HG02763 (cell line): ENCODE measurements around the gene C6orf89.
"Not testable (repeated sequence)": the region's sequence is repeated elsewhere in the genome, so short reads cannot be mapped to it uniquely, and the experiment has no call there.

ENCODE experiments used
- ATAC-seq: cut with Tn5 transposase; IDR thresholded peaks from one replicate; pipeline ENCODE4 v1.9.1; 2021; ENCODE audit warnings: mild to moderate bottlenecking, moderate library complexity; ENCODE audit not compliant: unreplicated experiment

The C6orf89 gene

DNA sequence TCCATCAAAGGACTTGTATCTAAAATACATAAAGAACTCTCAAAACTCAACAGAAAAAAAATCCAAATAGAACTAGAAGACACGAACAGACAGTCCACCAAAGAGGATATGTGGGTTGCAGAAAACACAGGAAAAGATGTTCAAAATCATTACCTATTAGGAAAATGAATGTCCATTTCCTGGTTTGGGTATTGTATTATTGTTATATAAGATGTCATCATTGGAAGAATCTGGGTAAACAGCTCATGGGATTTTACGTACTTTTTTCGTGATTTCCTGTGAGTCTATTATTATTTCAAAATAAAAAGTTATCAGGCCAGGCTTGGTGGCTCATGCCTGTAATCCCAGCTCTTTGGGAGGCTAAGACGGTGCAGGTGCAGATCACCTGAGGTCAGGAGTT, 59.5 kb downstream of the C6orf89 start:
- no peak for ATAC-seq

DNA sequence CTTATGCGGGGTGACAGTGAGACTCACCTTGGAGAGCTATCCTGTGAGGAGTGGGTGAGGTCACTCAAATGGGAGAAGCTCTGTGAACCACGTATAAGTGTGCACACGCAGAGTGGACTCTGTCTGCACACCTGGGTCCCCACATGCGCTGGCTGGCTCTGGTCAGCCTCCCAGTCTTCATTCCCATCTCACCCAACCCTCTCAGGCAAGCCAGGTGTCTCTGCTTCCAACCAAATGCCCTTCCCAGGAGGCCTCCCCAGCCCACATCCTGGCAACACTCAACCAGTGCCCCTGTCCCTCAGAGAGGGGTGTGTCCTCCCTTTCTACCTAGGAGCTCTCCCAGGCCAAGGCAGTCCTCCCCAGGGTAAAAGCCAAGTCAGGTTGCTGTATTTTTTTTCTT, 60.8 kb downstream of the C6orf89 start:
- no peak for ATAC-seq

DNA sequence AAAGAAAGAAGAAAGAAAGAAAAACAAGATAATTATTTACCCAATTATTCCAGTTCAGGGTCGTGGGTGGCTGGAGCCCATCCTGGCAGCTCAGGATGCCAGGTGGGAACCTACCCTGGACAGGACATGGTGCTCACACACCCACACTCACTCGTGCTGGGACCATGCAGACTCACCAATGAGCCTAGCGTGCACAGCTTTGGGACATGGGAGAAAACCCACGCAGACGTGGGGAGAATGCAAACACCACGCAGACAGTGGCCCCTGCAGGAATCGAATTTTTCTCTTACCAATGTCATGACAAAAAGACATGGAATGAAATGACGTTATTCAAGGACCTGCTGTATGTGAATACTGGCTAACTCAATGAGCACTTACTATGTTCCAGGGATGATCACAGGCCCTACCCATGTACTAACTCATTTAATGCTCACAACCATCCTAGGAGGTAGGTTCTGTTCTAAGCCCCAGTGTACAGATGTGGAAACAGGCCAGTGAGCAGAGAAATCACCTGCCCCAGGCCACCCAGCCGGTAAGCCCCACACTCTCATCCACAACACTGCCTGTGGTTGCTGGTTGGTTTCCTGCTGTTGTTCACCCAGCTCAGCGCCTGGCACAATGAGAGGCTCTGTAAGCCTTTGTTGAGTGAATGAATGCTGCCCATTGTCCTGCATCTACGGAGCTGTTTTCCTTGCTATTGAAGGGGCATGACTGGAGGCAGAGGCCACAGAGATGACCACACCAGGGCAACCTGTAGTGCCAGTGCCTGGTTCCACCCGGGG, 62.0 kb downstream of the C6orf89 start:
- no peak for ATAC-seq

DNA sequence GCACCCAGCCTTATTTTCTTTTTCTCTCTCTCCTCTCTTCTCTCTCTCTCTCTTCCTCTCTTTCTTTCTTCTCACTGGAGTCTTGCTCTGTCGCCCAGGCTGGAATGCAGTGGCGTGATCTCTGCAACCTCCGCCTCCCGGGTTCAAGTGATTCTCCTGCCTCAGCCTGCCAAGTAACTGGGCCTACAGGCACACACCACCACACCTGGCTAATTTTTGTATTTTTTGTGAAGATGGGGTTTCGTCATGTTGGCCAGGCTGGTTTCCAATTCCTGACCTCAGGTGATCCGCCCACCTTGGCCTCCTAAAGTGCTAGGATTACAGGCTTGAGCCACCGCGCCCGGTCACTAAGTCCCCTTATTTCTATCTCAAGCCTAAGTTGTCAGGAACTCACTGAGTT, 63.3 kb downstream of the C6orf89 start:
- ATAC-seq: not testable (repeated sequence)

DNA sequence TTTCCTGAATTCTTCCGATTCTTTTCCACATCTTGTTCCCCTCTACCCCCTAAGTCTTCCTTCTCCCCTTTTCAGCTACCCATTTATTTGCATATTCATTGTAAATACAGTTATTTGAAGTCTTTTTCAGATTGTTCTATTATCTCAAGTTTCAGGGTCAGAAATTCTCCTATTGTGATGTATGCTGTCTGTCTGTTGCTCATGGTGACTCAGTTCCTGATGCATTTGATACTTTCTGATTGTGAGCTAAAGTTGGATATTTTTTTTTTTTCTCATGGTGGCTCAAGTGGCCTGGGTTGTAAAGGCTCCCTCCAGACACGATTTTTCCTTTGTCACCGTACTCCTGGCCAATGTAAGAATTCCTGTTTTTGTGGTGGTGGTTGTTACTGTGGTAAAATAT, 63.9 kb downstream of the C6orf89 start:
- ATAC-seq: no peak

DNA sequence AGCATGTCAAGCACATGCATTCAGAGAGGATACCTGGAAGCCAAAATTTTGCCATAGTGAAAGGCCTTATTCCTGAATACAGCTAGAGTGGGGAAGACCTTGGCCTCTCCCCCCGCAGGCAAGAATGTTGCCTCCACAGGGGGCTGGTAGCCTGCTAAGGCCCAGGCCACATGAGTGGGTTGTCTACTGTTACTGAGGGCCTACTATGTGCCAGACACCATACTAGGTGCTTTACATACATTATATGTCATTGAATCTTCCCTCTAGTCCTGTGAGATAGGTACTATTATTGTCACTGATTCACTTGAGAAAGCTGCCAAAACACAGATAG, 68.1 kb downstream of the C6orf89 start:
- no peak for ATAC-seq

DNA sequence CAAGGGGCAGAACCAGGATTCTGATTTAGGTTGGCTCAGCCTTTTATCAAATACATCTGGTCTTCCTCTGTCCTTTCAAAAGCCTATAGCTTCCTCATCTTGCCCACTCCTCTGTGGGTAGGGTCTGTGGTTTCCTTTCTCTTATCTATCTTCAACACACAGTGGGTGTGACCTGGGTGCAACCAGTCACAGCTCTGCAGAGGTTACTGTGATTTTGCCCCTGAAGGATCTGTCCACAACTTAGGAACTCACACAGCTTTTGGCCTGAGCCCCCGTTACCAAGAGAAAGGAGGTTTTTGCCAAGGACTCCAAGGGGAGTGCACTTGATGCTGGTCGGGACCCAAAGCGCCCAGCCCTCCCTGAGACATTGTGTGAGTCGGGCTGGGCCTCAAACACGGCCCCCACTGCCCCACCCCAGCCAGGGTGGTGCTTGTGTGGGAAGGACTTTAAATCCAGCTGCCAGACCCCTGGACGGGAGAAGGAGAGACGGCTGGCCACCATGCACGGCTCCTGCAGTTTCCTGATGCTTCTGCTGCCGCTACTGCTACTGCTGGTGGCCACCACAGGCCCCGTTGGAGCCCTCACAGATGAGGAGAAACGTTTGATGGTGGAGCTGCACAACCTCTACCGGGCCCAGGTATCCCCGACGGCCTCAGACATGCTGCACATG, 68.6 kb downstream of the C6orf89 start, which contains the start of gene PI16:
Gene PI16, plus strand, starts transcription at position 477 of the 670 bp plus-strand sequence. Its CDS starts 23 bp downstream, at position 500.
- ATAC-seq: no peak

DNA sequence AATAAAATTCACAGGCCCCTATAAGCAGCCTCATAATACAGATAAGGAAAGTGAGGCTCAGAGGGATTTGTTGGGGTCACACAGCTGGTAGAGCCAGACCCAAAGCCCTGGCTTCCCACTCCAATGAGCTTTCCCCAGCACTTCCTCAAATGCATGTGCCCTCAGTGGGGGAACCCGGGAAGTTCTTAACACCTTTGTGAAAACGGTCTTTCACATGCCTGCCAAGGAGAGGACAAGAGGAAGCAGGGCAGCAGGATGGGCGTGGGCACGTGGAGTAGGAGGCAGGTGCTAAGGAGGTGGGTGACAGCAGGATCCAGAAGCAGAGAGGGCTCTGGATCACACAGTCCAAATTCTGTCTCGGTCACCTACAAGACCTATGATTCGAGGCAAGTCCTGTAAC, 69.4 kb downstream of the C6orf89 start:
- no peak for ATAC-seq

DNA sequence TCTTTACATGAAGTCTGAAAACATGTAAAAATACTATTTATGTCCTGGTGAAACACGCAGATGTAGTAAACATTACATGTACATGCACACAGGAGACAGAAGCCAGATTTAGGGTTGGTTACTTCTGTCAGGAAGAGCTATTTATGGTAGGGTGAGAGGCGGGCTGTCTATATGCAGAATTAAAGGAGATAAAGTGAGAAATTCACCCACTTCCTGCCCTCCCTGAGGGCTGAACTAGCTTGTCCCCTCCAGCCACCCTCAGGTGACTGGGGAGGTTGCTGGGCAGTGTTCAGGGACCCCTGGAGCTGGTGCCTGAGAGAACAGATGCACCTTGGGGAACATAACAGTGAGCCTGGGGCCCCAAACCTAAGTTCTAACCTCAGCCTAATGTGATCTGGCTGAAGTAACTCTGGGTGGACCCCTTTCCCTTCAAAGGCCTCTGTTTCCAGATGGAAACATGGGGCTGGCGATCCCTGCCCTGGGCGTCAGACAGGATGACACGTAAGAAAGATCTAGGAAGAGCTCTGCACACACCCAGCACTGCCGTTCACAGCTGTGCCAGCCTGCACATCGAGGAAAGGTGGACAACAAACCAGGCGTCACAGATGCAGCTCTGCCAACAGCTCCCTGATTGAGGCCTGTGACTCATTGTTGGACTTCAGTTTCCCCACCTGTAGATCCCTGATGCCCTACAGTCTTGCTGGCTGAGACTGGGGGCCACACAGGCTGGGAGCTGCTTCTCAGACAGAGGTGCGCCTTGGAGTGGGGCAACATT, 70.1 kb downstream of the C6orf89 start:
- no peak for ATAC-seq

DNA sequence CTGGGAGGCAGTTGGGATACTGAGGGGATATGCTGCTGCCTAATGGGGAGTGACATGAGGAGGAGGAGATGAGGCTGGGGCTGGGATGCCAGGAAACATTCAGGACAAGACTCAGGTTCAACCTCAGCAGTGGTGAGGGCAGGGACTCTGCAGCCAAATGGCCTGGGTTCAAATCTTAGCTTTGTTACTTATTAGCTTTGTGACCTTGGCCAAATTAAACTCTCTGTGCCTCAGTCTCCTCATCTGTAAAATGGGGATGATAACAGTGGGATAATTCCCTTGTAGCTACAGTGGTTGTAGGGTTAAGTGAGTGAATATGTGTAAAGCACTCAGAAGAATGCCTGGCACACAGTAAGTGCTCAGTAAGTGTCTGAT, 70.7 kb downstream of the C6orf89 start:
- no peak for ATAC-seq

DNA sequence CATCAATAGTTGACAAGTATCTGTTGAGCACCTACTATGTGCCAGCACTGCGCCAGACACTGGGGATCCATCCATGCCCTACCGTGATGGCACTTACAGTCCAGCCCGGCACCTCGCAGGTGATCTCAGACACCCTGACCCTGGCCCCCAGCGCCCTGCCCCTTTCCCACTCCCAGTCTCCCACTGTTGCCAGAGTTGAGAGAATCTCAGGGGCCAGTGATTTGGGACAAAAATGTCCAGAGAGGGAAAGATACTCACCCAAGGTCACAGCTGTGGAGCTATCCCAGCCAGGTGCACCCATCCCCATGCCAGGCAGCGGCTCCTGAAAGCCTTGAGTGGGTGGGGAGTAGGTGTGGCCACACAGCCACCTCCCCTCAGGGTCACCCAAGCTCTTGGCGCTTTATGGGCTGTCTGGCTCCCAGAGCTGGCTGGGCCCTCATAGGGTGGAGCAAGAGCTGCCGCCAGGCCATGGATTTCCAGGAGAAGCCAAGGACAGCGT, 72.1 kb downstream of the C6orf89 start:
- ATAC-seq: no peak

DNA sequence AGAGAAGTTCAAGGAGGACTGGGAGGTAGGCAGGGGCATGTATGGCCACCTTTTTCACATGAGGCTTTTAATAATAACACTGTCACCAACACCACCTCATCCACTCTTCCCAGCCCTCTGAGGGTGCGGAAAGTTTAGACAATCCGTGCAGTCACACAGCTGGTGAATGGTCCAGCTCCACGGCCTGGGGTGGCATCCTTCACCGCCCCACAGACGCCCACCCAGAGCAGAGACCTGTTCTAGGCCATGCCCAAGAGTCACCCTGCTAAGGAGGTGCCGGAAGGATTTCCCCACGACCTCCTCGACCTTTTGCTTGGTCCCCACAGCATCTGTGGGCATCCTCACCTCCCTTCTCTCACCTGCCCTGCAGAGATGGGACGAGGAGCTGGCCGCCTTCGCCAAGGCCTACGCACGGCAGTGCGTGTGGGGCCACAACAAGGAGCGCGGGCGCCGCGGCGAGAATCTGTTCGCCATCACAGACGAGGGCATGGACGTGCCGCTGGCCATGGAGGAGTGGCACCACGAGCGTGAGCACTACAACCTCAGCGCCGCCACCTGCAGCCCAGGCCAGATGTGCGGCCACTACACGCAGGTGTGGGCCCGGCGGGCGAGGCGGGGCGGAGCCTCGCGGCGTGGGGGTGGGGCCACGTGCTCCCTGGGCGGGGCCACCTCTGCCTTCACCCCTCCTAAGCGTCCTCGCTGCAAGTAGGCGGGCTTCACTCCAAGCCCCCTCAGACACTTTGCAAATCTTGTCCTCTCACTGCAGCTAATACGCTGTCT, 73.2 kb downstream of the C6orf89 start:
- ATAC-seq: no peak

DNA sequence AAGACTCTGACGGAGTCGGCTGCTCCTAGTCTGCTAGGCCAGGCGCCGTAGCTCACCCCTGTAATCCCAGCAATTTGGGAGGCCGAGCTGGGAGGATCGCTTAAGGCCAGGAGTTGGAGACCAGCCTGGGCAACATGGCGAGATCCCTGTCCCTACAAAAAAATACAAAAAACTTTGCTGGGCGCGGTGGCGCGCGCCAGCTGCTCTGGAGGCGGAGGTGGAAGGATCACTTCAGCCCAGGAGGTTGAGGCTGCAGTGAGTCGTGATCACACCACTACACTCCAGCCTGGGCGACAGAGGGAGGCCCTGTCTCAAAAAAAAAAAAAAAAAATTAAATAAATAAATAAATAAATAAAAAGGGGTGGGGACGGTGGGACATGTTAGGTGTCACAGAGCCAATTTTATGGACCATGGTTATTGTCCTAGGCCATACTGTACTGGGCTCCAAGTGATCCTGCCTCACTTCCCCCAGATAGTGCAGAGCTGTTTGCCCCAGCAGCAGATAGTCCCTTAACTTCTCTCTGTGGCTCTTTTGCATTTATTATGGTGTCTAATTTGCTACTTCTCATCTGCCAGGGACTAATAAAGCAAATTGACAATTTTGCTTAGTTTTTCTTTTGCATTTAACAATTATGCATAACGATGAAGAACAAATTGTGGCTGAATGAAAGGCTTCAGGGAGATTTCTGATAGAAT, 74.0 kb downstream of the C6orf89 start:
- no peak for ATAC-seq

DNA sequence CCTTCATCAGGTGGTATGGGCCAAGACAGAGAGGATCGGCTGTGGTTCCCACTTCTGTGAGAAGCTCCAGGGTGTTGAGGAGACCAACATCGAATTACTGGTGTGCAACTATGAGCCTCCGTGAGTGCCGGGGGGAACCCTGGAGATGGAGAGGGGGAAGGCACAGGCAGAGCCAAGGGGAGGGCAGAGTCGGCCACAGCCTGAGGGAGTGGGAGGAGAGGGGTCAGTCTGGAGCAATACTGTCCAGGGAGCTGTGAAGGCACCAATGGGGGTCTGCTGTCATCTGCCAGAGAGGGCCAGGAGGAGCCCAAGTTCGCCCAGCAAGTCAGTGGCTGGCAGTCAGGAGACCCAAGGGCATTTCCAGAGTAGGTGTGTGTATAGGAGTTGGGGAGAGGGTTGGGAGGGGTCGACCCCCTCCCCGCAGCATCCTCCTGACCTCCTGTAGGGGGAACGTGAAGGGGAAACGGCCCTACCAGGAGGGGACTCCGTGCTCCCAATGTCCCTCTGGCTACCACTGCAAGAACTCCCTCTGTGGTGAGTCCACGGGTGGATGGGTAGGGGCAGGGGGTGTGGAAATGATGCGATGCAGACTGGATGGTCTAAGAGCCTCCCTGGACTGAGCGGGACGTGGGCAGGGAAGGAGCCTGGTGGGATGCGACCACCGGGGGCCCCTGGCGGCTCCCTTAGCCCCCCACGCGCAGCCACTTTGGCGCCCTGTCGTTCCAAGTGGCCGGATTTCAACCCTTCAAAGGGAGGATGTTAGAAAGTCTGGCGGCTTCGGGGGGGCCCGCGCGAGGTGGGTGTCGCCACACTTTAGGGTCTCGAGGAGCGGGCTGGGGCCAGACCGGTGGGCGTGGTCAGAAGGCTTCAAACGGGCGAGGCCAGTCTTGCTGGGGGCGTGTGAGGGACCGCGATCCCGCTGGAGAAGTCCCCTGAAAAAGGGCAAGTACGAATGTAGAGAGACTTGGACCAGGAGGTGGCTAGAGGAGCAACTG, 76.0 kb downstream of the C6orf89 start:
- no peak for ATAC-seq

DNA sequence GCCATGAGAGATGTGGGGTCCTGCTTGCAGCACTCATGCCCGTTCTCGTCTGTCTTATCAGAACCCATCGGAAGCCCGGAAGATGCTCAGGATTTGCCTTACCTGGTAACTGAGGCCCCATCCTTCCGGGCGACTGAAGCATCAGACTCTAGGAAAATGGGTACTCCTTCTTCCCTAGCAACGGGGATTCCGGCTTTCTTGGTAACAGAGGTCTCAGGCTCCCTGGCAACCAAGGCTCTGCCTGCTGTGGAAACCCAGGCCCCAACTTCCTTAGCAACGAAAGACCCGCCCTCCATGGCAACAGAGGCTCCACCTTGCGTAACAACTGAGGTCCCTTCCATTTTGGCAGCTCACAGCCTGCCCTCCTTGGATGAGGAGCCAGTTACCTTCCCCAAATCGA, 77.1 kb downstream of the C6orf89 start:
- ATAC-seq: no peak

DNA sequence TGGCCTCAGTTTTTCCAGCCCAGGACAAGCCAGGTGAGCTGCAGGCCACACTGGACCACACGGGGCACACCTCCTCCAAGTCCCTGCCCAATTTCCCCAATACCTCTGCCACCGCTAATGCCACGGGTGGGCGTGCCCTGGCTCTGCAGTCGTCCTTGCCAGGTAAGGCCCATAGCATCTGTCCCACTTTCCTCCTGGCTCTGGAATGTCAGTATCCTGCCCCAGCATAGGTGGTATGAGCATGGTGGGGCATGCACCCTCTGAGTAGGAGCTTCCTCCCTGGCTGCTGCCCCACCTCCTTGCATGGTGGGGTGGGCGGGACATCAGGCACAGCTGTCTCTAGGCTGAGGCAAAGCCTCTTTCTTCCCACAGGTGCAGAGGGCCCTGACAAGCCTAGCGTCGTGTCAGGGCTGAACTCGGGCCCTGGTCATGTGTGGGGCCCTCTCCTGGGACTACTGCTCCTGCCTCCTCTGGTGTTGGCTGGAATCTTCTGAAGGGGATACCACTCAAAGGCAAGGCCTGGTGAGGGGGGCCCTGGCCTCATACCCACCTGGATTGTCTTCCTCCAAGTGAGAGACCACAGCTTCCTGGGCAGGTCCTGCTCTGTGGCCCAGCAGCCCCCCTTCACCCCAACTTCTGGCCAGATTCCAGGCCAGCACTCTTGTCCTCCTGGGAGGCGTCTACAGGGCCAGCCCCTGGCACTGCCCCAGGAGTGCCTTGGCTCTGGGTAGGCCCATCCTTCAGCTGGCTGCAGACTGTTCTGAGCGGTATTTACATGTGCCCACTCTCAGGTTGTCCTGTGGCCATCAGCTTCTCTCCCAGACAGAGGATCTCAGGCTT, 77.9 kb downstream of the C6orf89 start:
- ATAC-seq: no peak

DNA sequence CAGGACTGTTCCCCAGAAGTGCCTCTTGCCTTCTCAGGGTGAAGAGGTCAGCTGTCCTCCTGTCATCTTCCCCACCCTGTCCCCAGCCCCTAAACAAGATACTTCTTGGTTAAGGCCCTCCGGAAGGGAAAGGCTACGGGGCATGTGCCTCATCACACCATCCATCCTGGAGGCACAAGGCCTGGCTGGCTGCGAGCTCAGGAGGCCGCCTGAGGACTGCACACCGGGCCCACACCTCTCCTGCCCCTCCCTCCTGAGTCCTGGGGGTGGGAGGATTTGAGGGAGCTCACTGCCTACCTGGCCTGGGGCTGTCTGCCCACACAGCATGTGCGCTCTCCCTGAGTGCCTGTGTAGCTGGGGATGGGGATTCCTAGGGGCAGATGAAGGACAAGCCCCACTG, 78.6 kb downstream of the C6orf89 start:
- ATAC-seq: no peak

DNA sequence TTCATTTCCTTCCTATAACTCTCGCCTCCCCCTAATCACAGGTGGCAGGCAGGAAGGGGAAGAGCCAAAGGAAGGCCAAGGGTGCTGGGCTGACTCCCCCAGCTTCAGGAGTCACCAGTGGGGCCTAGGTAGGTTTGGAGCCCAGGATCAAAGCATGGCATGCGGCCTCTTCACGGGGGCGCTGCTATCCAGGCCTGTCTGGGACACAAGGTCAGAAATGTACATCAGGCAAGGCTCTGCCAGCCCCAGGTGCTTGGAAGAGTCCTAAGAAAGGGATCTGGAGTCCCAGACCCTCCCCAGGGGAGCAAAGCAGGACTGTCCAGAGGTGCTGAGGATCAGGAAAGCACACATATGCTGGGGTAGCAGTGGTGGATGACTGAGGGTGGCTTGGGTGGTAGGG, 79.2 kb downstream of the C6orf89 start:
- ATAC-seq: no peak
